Suppressor macrophage (primary cell): ENCODE measurements around the gene SSR3.
"Not testable (repeated sequence)": the region's sequence is repeated elsewhere in the genome, so short reads cannot be mapped to it uniquely, and the experiment has no call there.

Source experiments
- DNase-seq, 4 experiments: peaks; one replicate each; pipeline ENCODE4 v3.0.0-alpha.2; 2020 to 2022

SSR3 gene

DNA sequence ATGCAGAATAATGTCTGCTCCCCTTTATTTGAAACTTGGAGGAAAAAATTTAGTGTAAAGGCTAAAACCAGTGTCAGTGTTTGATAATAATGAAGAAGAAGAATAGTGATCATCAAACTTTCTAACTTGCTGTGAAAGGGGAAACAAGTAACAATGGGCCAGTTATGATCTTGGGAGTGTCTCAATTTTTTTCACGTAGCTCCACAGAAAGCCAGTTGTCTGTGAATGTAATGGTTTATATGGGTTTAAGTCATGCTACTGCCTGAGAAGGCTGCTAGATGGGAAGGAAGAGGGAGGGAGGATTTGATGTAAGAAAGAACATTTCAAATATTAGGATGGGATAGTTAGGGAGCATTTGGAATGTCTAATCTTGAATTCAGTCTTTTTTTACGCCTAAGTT, 21.1 kb upstream of the SSR3 start:
- DNase-seq = no peak

DNA sequence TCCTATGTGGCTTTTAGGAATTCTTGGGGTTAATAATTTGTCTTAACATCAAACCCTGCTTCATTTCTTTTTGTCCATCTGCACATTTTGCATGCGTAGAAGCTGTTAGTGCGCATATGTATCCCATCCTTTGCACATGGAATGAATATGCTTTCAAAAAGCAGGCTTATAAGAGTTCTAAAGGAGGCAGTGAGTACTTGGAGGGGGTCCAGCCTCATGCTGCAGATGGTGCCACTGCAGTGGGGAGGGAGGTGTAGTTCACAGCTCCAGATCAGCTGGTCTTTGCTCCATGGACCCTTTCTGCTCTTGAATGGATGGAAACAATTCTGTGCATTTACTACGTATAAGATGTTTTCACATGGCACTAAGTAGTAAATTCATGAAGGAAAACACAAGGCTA, 20.7 kb upstream of the SSR3 start:
- no peak for DNase-seq

DNA sequence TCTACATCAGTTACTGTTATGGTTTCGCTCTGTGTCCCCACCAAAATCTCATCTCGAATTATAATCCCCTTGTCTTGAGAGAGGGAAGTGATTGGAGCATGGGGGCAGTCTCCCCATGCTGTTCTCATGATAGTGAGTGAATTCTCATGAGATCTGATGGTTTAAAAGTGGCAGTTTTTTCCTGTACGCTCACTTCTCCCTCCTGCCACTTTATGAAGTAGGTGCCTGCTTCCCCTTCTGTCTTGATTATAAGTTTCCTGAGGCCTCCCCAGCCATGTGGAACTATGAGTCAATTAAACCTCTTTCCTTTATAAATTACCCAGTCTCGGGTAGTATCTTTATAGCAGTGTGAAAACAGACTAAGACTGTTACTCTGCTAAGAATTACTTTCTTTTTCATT, 15.0 kb upstream of the SSR3 start:
- DNase-seq = peak in 1 of 4 experiments; percentile 22

DNA sequence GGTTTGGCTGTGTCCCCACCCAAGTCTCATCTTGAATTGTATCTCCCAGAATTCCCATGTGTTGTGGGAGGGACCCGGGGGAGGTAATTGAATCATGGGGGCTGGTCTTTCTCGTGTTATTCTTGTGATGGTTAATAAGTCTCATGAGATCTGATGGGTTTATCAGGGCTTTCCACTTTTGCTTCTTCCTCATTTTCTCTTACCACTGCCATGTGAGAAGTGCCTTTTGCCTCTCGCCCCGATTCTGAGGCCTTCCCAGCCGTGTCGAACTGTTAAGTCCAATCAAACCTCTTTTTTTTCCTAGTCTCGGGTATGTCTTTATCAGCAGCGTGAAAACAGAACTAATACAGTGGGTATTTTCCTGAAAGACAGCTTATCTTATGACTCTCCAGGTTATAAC, 14.1 kb upstream of the SSR3 start:
- DNase-seq = peak in 1 of 4 experiments; percentile 39

DNA sequence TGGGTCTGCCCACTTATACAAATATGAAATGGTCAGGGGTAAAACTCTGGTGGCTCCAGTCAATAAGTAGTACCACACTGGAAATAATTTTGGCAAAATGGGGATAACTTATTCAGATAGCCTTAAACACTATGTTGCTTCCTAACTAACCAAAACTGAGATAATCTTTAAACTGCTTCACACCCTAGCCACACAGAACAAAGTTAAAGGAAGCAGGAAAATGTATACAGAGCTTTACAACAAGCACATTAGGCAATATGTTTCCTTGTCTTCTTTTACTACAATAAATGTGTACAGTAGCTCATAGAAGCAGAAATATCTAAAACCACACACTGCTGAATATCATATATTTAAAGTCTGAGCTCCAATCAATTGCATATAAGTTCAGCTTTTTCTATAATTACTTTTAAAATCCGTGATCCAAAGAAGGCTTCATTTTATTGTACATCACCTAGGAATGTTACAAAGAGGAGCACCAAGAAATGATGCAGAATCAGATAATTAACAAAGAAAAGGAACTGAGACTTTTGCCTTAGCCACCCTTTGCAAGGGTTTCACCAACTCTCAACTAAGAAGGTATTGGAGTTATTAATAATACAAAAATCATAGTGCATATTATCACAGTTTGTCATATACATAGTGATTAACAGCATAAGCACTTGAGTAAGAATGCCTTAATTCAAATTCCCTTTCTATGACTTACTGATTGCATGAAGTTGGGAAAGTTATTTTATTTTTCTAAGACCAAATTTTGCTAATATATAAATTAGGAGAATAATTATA, 9.2 kb upstream of the SSR3 start:
- DNase-seq = no peak

DNA sequence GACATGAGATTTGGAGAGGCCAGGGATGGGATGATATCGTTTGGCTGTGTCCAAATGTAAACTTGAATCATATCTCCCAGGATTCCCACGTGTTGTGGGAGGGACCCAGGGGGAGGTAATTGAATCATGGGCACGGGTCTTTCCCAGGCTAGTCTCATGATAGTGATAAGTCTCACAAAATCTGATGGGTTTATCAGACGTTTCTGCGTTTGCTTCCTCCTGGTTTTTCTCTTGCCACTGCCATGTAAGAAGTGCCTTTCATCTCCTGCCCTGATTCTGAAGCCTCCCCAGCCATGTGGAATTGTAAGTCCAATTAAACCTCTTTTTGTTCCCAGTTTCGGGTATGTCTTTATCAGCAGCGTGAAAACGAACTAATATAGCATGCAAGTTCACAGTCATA, 7.6 kb upstream of the SSR3 start:
- not testable (repeated sequence) for DNase-seq

DNA sequence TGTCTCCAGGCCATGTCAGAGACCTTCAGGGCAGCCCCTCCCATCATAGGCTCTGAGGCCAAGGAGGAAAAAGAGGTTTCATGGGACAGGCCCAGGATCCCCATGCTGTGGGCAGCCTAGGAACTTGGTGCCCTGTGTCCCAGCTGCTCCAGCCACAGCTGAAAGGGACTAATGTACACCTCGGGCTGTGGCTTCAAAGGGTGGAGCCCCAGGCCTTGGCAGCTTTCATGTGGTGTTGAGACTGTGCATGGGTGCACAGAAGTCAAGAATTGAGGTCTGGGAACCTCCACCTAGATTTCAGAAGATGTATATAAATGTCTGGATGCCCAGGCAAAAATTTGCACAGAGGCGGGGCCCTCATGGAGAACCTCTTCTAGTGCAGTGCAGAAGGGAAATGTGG, 6.6 kb upstream of the SSR3 start:
- DNase-seq = no peak

DNA sequence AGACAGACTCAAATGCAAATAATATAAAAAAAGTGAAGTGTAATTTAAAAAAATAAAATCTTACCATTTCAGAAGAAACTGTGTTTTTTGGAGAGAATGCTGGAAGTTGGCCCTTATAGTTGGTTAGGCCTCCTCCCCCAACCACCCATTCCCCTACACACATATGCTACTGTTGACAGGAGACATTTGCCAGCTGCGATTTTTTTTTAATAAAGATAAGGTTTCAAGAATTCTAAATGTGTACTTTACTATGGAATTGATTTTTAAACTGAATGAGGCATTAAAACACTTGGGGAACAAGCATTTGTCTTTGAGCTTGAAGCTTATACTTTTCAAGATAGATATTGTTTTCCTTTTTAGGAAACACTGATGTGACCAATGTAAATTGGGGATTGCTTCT, 4.4 kb upstream of the SSR3 start:
- DNase-seq = no peak

DNA sequence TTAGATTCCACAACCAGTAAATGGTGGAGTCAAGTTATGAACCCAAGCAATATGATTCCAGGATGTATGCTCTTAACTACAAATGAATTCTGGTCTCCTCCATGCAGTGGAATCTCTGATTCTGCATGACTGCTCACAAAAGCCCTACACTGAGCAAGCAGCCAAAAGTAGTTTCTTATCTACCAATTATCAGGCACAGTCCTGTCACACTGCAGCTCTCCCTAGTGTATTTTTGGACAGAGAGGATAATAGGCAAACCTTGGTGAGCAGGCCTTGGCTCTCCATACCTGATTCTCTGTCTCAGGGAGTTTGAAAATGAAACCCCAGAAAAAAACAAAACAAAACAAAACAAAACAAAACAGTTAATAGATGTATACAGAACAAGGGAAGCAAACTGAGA, 3.5 kb upstream of the SSR3 start:
- no peak for DNase-seq

DNA sequence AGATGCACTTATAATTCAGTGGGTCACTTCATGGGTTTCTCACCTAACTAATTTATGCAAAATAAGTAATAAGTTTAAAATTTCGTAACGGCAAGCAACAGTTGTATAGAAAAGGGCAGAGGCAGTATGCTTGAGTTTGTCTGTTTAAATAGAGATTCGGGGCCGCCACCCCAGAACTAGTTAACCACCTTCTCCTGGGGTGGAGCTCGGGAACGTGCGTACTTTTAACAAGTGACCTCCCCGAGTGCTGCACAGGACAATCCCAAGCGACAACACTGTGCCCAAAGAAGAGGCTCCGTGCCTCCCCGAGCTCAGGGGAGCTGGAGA, 439 bp downstream of the SSR3 start:
- no peak for DNase-seq

DNA sequence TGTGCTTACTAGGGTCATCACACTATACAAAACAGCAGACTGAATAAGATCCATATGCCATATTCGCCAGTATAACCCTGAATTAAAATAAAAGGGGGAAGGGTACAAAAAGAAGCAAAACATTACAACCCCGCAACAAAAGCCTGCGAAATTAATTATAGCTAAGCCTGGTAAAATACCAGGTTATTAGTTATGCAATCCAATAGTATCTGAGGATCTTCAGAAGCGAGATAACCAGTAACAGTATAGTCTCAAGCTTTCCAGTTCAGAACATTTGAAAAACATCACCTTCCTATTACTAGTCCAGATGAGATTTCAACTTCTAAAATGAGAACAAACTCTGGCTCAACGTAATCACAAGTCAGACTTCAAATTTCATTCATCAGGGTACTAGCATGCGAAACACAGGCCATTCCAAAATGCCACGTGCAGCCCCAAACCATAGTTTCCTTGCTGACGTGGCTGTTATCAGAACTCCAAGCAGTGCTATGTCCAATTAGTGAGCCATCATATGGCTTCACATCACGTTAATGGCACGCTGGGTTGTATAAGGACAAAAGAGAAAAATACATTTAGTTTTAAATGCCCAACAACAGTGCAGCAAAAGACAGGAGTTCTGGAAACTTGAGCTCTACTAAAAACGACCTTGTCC, 1.1 kb downstream of the SSR3 start:
- DNase-seq = peak in 3 of 4 experiments; percentile 18 to 41 (median 37)

DNA sequence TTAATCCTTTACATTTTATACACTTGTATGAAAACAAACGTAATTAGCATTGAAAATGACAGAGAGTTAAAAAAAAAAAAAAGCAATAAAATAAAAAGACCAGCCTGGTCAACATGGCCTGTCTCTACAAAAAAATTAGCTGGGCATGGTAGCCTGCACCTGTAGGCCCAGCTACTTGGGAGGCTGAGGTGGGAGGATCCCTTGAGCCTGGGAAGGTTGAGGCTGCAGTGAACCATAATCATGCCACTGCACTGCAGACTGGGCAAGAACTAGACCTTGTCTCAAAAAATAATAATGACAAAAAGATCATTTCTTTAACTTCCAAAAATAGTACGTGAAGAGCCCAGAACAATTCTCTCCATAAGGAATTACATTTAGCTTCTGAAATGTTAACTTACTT, 1.9 kb downstream of the SSR3 start:
- DNase-seq = no peak

DNA sequence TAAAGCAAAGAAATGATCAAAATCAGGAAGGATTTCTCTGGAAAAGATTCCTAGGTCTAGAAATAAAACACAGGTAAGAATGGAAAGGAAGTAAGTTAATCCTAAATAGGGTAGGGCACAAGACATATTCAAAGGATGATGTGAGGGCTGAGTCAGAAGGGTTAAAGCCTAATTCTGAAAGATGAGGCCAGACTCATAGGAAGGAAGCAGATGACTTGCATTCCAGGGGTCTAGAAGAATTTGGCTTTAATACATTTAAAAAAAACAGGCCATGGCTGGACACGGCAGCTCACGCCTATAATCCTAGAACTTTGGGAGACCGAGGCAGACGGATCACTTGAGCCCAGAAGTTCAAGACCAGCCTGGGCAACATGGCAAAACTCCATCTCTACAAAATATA, 3.2 kb downstream of the SSR3 start:
- DNase-seq = no peak

DNA sequence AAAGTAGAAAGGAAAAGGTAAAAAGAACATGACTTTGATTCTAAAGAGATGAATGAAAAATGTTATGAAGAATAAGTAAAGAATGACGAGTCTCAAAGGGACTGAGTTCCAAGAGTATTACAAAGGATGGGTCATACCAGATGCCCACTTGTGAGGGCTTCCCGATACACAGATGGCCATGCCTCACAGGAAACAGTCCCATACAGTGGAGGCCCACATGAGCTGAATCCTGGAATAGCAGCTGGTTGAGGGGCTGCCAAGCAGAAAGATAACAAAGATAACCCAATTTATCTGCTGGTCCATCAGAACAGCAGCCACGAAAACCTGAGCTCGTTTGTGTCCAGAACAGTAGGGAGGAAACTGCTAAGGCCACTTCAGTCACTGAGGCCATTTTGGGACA, 3.7 kb downstream of the SSR3 start:
- no peak for DNase-seq

DNA sequence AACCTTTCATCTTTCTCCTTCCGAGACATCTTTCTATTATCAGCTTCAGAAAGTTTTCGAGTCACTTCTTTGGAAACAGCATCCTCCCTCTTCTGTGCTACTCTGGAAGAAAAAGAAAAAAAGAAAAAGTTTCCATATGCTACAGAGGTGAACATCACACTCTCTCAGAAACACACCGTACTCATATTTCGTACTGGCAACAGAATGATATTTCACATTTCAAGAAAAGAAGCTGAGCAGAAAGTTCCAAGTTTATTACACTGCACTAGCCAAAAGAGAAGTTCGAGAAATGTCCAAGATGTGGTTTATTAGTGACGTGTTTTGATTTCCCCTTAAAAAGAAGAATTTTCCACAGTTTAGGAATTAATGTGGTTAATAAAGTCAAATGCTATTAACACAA, 6.0 kb downstream of the SSR3 start:
- DNase-seq = no peak

DNA sequence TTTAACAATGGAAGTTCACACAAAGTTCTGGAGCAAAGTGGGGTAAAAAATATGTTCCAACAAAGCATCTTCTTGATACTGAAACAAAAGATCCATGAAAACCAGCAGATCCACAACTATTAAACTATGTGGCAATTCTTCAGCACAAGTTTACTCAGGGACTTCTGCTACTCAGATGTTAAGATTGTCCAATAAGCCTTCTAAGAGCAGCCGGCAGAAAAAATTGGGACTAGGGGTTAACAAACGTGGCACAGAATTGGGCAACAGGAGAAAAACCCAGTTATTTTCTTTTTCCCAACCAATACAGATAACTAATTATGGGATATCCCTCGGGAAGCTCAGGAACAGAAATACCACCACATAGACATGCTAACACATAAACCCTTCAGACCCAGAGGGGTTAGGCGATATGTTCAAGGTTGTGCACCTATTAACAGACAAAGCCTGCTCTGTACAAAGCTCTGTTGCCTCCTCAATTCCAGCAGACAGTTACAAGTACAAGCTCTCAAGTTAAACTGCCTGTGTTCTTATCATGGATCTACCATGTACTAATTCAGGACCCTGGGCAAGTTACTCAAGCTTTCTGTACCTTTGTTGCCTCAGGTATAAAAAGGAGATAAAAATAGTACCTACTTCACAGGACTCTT, 6.8 kb downstream of the SSR3 start:
- DNase-seq = no peak

DNA sequence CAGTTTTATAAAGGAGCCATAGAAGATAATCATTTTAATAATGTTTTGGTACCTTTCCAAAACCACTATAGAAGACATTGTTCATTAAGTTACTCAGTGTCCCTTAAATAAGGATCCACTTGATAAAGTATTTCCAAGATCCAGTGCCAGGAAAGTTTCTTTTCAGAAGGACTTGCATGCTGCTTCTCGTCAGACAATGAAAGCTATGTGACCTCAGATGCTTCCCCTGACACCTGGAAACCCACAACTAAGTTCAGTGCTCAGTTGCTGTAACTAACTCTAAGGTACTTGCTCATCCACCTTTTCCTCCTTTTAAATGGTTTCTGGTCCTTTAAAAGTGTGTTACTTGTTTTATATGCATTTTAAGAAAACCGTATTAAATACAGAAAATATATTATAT, 7.3 kb downstream of the SSR3 start:
- no peak for DNase-seq

DNA sequence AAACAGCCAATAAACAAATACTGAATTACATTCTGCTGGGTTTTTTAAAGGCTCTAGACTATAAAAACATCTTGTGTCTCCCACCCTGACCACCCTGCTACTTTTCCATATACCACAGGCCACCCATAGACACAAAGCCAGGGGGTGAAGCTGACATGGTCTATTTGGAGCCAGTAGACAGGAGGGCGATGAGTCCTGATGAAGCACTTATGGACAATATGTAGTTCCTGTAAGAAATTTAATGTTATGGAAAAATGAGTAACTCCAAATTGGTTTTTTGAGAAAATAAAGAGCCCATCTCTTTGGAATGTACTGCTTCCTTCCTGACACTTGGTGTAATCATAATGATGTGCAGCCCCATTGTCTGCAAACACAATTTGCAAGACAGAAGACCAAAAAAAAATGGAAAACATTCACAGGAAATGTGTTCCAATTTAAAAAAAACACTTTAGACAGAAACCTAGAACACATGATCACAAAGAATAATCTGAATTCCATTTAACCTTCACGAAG, 11.8 kb downstream of the SSR3 start:
- no peak for DNase-seq

DNA sequence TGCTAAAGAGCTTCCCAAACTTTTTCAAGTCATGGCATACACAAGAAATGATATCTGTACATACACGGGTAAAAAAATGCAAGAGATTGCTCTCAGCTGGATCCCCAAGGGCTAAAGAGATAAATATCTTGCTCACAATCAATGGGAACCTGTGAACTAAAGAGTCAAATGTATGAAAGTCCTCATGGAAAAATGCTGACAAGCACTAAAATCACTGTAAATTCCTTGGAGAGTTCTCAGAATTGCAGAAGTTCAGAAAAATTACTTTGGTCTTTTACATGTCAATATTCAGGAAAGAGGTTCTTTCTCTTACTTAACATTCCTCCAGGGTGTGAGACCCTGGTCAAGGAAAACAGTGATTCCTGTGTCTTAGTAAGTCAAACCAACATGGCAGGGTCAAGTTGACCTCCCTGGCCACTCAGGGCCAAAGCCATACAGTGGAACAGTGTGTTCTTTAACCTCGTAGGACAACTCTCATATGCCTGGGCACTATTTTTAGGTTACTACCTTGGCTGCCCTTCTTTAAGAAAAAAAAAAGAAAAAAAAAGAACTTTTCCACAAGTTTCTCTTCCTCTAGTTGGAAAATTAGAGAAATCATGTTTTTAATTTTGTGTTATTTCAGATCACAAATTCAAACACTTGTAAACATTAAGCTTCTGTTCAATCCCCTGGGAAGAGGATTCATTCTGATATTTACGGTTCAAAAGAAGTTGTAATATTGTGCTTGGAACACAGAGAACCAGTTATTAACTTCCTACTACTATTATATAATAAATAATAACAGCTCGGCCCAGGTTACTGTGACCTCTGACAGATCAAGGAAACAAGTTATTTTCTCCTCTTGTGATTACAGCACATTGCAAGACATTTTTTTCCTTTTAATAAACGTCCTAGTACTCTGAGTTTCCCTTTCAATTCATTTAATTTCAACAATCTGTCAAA, 12.5 kb downstream of the SSR3 start:
- DNase-seq = no peak

DNA sequence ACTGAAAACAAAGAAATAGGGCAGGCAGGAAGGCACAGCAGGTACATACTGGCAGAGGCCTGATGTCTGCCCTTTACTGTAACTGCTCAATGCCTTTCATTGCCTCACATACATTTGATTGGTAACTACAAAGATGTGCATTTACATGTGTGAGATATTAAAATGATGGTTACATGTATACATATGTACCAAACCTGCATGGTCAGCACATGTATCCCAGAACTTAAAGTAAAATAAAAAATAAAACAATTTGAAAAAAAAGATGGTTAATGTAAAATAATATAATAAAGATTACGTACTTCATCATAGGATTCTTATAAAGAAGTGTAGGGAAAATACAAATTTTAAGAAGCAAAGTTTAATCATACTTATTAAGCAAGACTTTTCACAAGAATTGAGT, 15.1 kb downstream of the SSR3 start:
- DNase-seq = no peak

DNA sequence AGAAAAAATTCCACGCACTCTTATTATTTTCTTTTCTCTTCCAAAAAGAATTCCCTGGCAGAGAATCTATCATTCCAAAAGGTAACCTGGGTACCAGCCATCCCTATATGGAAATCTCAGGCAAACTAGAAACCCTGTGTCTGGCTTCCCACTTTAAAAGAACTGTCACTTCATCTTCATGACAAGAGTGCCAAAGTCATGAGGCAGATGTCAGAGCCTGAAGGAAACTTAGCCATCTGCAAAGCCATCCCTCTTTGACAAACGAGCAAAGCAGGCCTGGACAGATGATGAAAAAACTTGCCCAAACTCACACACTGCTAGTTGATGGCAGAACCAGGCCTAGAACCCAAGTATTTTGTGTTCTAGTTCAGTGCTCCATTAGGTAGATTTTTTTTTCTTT, 15.9 kb downstream of the SSR3 start:
- DNase-seq = no peak

DNA sequence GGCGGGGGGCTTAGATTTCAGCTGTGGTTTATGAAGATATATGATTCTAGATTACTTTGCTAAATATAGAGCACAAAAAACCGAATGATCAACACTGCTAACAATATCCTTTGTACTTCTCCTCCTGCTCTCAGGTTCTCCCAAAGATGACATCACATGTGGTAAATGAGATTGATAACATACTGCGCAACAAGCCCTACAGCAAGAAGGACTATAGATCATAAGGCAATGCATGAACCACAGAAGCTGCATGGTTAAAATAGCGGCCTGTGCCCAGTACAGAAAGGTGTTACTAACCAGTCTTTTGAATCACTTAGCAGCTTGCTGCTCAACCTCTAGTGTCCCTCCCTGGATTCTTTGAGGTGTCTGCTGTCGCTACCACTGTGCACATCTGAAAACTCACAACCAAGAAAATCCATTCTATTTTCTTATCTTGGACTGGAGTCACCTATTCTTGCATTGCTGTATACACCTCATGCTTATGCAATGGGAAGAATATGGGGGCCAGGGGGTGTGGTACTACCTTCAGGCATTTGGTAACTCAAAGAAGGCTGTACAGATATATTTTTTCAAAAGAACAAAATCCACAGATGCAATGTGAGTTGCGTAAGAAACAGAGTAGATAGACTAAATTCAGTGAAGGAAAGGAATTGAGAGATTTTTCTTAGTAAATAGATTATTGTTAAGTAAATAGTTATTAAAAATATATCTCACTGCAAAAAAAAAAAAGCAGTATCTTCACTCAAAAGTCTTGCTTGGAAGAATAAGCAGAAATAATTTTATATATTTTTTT, 18.2 kb downstream of the SSR3 start:
- DNase-seq = peak in 1 of 4 experiments; percentile 34
